BLaER1 treated with 17β-estradiol and CSF1 and Interleukin-3, amounts not matched to agents 10 nM and 100 nM (cell line): ENCODE results near the gene DMD.
A peak's percentile ranks its signal among the peaks of the same experiment; 100 is the strongest.

Experiments
- H3K27ac ChIP-seq, 11 experiments: shearing (Covaris generic); formaldehyde crosslinking; 2 replicates each; pipeline ENCODE4 v1.8.1; 2022
- H3K27me3 ChIP-seq, 11 experiments: shearing (Covaris generic); formaldehyde crosslinking; 2 replicates each; pipeline ENCODE4 v1.8.1; 2022
- H3K36me3 ChIP-seq, 11 experiments: shearing (Covaris generic); formaldehyde crosslinking; 2 replicates each; pipeline ENCODE4 v1.8.1; 2022
- H3K4me1 ChIP-seq, 10 experiments: shearing (Covaris generic); formaldehyde crosslinking; 2 replicates each; pipeline ENCODE4 v1.8.1; 2022
- H3K4me2 ChIP-seq, 11 experiments: shearing (Covaris generic); formaldehyde crosslinking; 2 replicates each; pipeline ENCODE4 v1.8.1; 2022
- H3K4me3 ChIP-seq, 10 experiments: shearing (Covaris generic); formaldehyde crosslinking; 2 replicates each; pipeline ENCODE4 v1.8.1; 2022
- H3K9ac ChIP-seq, 11 experiments: shearing (Covaris generic); formaldehyde crosslinking; 2 replicates each; pipeline ENCODE4 v1.8.1; 2022
- H3K9me3 ChIP-seq, 11 experiments: shearing (Covaris generic); formaldehyde crosslinking; replicated peaks in 1 of 11; 2 replicates each; pipeline ENCODE4 v1.8.1; 2022
- H4K20me1 ChIP-seq, 11 experiments: shearing (Covaris generic); formaldehyde crosslinking; 2 replicates each; pipeline ENCODE4 v1.8.1; 2022
- Cebpa-rat ChIP-seq, 11 experiments: shearing (Covaris generic); IDR thresholded peaks; 2 replicates each; pipeline ENCODE4 v1.8.1; 2022

The DMD gene

DNA sequence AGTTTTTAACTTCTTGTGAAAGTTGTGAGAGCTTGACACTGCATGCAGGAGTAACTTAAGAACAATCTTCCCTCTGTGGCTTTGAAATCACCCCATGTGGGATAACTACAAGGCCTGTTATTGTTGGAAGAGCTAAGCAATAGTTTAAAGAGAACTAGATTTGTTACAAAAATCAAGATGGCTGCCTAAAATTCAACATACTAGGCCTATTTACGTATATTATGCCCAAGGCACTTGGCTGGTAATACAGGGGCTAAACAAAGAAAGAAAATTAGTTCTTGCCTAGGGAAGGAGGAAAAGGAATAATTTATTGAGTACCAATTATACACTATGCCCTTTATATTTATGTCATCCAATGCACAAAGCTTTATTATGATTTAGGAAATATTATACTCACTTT is 36.1 kb downstream of the DMD start:
- Histone ChIP-seq H3K4me1 (peaks cover 0 to 19% (median 10%) of the 10 kb centered on the region in 10 experiments; a peak in 12 of 20 replicates), H3K27me3 (peaks cover 66 to 100% (median 96%) of the 10 kb centered on the region in 11 experiments), H3K36me3 (no peaks in the 10 kb centered on the region), H3K4me2 (no peak overlapping the region), H3K4me3 (no peak overlapping the region), H4K20me1 (no peaks in the 10 kb centered on the region), H3K27ac (no peak overlapping the region), H3K9me3 (peaks cover 0 to 9% (median 2%) of the 10 kb centered on the region in 11 experiments; a peak in 4 of 22 replicates), H3K9ac (no peak overlapping the region)
- TF ChIP-seq Cebpa-rat (IDR thresholded peaks at IDR 0.05) = no peak

DNA sequence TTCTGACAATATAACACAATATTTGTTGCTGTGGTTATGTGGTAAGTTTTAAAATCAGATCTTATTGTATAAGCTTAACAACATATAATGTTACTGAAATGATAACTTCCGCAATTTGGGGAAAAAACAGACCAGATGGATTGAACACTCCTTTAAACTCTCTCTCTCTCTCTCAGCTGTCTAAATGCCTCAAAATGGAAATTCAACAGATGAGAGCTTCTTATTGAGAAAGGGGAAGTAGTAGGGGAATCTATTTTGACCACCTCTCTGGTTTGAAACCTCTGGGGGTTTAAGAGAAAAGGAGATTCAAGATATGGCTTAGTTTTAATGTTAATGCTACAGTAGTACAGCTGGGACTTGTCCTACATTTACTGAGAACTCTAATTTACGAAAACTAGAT is 40.3 kb downstream of the DMD start:
- peak overlapping the region in 8 of 11 experiments; percentile 17 to 62 (median 46); a peak in 14 of 22 replicates for H3K4me2 ChIP-seq
- no peak for TF ChIP-seq Cebpa-rat (IDR thresholded peaks at IDR 0.05)
- peaks cover 0 to 5% (median 0%) of the 10 kb centered on the region in 11 experiments; a peak in 3 of 22 replicates for H3K9me3 ChIP-seq
- no peak overlapping the region; a peak in 1 of 20 replicates for H3K4me3 ChIP-seq
- H3K36me3 ChIP-seq = no peaks in the 10 kb centered on the region
- peaks cover 0 to 20% (median 11%) of the 10 kb centered on the region in 10 experiments; a peak in 12 of 20 replicates for H3K4me1 ChIP-seq
- H4K20me1 ChIP-seq = no peaks in the 10 kb centered on the region
- no peak overlapping the region for H3K9ac ChIP-seq
- peak overlapping the region in 4 of 11 experiments; percentile 6 to 55 (median 44); a peak in 5 of 22 replicates for H3K27ac ChIP-seq
- H3K27me3 ChIP-seq = peaks cover 85 to 100% (median 96%) of the 10 kb centered on the region in 11 experiments

DNA sequence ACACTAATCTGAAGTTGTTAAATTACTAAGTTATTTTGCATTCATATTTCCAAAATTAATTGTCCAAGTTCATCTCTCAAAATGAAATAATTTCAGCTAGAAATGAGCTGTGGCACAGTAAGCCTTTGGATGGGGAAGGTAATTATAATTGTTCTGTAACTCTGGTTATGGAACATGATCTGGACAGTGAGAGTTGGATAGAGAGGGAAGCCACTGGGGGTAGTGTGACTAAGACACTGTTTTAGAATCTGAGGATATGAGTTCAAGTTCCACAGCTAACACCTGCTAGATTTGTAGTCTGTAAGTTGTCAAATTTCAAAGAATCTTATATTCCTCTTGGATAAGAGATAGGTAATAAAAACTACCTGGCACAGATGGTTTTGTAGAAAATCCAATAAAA is 49.5 kb downstream of the DMD start:
- no peak overlapping the region for H3K4me2 ChIP-seq
- H3K27me3 ChIP-seq = peaks cover 74 to 97% (median 89%) of the 10 kb centered on the region in 11 experiments

DNA sequence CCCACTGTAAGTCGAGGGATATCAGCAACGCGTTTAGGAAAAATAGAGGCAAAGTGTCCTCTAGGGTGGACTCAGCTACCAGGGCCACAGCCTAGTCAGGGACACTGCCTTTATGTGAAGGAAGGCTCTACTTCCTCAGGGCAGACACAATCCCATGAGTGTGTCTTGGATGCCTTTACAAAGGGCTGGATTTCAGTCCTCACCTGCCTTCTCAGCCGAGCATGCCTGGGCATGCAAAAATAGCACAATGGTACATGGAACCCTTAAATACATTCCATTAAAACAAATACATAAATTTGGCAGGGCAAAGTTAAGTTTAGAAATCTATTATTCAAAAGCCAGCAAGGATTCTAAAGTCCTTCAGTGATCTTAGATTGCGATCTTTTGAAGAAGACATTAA is 51.1 kb downstream of the DMD start:
- no peak overlapping the region for H3K4me3 ChIP-seq
- TF ChIP-seq Cebpa-rat (IDR thresholded peaks at IDR 0.05) = no peak
- no peaks in the 10 kb centered on the region; a peak in 1 of 22 replicates for H4K20me1 ChIP-seq
- H3K9me3 ChIP-seq = no peaks in the 10 kb centered on the region; a peak in 1 of 22 replicates
- H3K27me3 ChIP-seq = peaks cover 71 to 97% (median 89%) of the 10 kb centered on the region in 11 experiments
- no peak overlapping the region for H3K27ac ChIP-seq
- H3K4me2 ChIP-seq = no peak overlapping the region
- no peak overlapping the region for H3K9ac ChIP-seq
- no peaks in the 10 kb centered on the region for H3K36me3 ChIP-seq
- H3K4me1 ChIP-seq = peaks cover 0 to 4% (median 0%) of the 10 kb centered on the region in 10 experiments; a peak in 1 of 20 replicates

More for the DNA sequence above, 49.5 kb downstream of the DMD start:
- no peak overlapping the region for H3K9ac ChIP-seq
- no peak for TF ChIP-seq Cebpa-rat (IDR thresholded peaks at IDR 0.05)
- H3K27ac ChIP-seq = no peak overlapping the region
- no peaks in the 10 kb centered on the region for H3K36me3 ChIP-seq
- peaks cover 0 to 12% (median 0%) of the 10 kb centered on the region in 10 experiments; a peak in 3 of 20 replicates for H3K4me1 ChIP-seq
- no peaks in the 10 kb centered on the region; a peak in 1 of 22 replicates for H3K9me3 ChIP-seq
- no peak overlapping the region for H3K4me3 ChIP-seq
- no peaks in the 10 kb centered on the region; a peak in 1 of 22 replicates for H4K20me1 ChIP-seq

DNA sequence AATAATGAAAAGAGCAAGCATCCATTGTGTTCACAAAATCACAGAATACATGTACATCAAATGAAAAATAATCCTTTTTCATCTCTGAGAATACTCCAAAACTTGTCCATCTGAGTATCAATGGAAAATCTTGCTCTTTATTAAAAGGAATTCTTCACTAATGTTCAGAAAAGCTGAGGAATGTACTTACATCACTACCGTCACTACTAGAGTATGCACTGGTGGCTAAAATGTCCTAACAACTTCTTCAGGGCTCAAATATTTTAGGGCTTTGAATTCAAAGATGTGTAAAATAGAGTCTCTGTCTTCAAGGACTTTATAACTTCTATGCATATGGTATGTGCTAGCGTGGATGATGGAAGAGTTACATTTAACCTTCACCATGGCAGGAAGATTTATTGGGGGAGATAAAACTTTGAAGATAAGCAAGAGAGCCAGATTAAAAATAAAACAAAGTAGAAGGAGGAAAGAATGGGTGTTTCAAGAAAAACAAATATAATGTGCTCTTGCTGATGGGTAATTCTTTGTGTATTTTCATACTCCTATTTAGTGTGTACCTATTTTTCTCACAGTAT is 55.1 kb downstream of the DMD start:
- Histone ChIP-seq H3K9me3 (no peaks in the 10 kb centered on the region; a peak in 1 of 22 replicates), H4K20me1 (no peaks in the 10 kb centered on the region; a peak in 1 of 22 replicates), H3K9ac (no peak overlapping the region), H3K4me2 (no peak overlapping the region), H3K27ac (no peak overlapping the region; a peak in 1 of 22 replicates), H3K4me3 (no peak overlapping the region), H3K27me3 (peaks cover 66 to 99% (median 84%) of the 10 kb centered on the region in 11 experiments; a peak in 21 of 22 replicates), H3K4me1 (no peaks in the 10 kb centered on the region), H3K36me3 (no peaks in the 10 kb centered on the region)
- TF ChIP-seq Cebpa-rat (IDR thresholded peaks at IDR 0.05) = no peak

DNA sequence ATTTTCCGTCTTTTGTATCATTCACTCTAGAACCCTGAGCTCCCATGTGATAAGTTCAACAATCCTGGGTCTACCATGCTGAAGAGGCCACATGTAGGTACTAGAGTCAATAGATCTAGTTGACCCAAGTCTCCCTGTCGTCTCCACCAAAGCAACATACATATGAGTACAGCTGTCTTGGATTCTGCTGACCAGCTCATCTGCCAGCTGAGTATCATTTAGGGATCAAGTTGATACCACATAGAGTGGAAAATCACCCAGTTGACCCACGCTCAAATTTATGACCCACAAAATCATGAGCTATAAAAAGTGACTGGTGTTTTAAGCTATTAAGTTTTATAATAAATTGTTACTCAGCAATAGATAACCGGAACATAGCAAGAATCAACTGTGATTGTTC is 61.8 kb downstream of the DMD start:
- peaks cover 4 to 17% (median 7%) of the 10 kb centered on the region in 11 experiments; a peak in 12 of 22 replicates for H3K9me3 ChIP-seq
- no peak overlapping the region for H3K4me3 ChIP-seq
- H3K27ac ChIP-seq = no peak overlapping the region
- no peak overlapping the region for H3K4me2 ChIP-seq
- H3K9ac ChIP-seq = no peak overlapping the region
- no peaks in the 10 kb centered on the region for H3K36me3 ChIP-seq
- no peak for TF ChIP-seq Cebpa-rat (IDR thresholded peaks at IDR 0.05)
- no peaks in the 10 kb centered on the region for H4K20me1 ChIP-seq
- no peaks in the 10 kb centered on the region; a peak in 1 of 20 replicates for H3K4me1 ChIP-seq
- H3K27me3 ChIP-seq = peaks cover 71 to 100% (median 91%) of the 10 kb centered on the region in 11 experiments

DNA sequence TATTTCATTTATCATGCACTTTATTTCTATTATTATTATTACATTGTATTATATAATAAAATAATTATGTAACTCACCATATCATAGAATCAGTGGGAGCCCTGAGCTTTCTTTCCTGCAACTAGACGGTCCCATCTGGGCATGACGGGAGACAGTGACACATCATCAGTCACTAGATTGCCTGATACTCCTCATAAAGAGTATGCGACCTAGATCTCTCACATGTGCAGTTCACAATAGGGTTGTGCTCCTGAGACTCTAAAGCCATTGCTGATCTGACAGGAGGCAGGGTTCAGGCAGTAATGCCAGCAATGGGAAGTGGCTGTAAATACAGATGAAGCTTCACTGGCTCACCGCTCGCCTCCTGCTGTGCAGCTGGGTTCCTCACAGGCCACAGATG is 62.3 kb downstream of the DMD start:
- TF ChIP-seq Cebpa-rat (IDR thresholded peaks at IDR 0.05) = no peak
- Histone ChIP-seq H3K36me3 (no peaks in the 10 kb centered on the region), H3K9me3 (peaks cover 4 to 17% (median 7%) of the 10 kb centered on the region in 11 experiments; a peak in 12 of 22 replicates), H4K20me1 (no peaks in the 10 kb centered on the region), H3K4me2 (no peak overlapping the region), H3K4me1 (no peaks in the 10 kb centered on the region; a peak in 2 of 20 replicates), H3K9ac (no peak overlapping the region), H3K4me3 (no peak overlapping the region), H3K27ac (no peak overlapping the region), H3K27me3 (peaks cover 71 to 100% (median 91%) of the 10 kb centered on the region in 11 experiments)

DNA sequence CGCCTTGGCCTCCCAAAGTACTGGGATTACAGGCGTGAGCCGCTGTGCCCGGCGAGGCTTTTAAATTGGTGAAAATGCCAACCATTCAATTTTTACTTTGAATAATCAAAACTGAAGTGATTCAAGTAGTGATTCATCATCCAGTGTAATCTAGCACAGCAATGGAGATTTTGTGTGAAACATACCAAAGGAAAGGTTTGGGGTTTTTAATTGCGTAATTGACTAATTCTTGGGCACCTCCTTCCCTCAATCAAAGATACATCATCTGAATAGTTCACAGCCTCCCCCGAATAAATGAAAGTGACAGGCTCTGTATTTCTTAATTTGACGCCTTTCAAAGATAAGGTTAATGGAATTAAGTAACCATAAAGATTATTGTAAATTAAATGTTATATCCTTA is 69.0 kb downstream of the DMD start:
- Histone ChIP-seq H3K27ac (no peak overlapping the region), H3K4me2 (no peak overlapping the region)
- TF ChIP-seq Cebpa-rat (IDR thresholded peaks at IDR 0.05) = peak in 1 of 11 experiments; percentile 35; a peak in 2 of 22 replicates

DNA sequence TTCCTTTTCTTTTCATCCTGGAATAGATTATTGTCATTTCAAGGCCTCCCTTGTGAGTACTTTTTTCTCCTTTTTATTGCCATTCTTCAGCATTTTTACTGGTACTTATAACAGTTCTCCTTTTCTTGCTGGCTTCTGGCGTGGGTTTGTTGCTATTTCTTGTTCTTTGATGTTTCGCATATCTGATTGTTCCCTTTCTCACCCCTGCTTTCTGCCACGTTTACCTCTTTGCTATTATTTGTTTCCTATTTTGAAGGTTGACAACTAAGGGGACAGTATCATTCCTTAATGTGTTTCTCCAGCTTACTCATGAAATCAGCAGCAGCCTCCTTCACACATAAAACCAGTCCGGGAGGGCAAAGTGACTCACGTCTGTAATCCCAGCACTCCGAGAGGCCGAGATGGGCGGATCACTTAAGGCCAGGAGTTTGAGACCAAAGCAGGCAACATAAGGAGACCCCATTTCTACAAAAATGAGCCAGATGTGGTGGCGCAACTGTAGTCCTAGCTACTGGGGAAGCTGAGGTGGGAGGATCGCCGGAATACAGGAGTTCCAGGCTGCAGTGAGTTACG is 72.6 kb downstream of the DMD start:
- no peak overlapping the region for H3K27ac ChIP-seq
- no peak for TF ChIP-seq Cebpa-rat (IDR thresholded peaks at IDR 0.05)

More for the DNA sequence above, 69.0 kb downstream of the DMD start:
- Histone ChIP-seq H3K9me3 (no peaks in the 10 kb centered on the region), H4K20me1 (no peaks in the 10 kb centered on the region; a peak in 2 of 22 replicates), H3K4me1 (no peaks in the 10 kb centered on the region; a peak in 2 of 20 replicates), H3K9ac (no peak overlapping the region), H3K4me3 (no peak overlapping the region), H3K27me3 (peaks cover 82 to 97% (median 93%) of the 10 kb centered on the region in 11 experiments), H3K36me3 (no peaks in the 10 kb centered on the region)

More for the DNA sequence above, 72.6 kb downstream of the DMD start:
- Histone ChIP-seq H3K36me3 (no peaks in the 10 kb centered on the region), H3K9me3 (0 out of 22 replicates have a peak, but pooled peaks cover 0 to 4% (median 0%) of the 10 kb centered on the region in 11 experiments), H3K4me3 (no peak overlapping the region), H3K9ac (no peak overlapping the region), H3K4me1 (peaks cover 0 to 3% (median 0%) of the 10 kb centered on the region in 10 experiments; a peak in 2 of 20 replicates), H3K27me3 (peaks cover 84 to 97% (median 92%) of the 10 kb centered on the region in 11 experiments), H4K20me1 (no peaks in the 10 kb centered on the region; a peak in 3 of 22 replicates), H3K4me2 (no peak overlapping the region)
